Renal pelvis (tissue), 4 donors: ENCODE data around the gene CELF1. TPM values are rescaled to one million over a fixed set of nuclear protein-coding genes. Genes with fewer than 3 reads are reported as not detected.
"Not testable (repeated sequence)": the region's sequence is repeated elsewhere in the genome, so short reads cannot be mapped to it uniquely, and the experiment has no call there.

Experiments
- DNase-seq: peaks from one replicate; pipeline ENCODE4 v3.0.0-alpha.2; 2013
- polyA plus RNA-seq, 3 donors: library from polyadenylated mRNA; unstranded; fragments of 120-200 nt; gene quantifications; one replicate each; pipeline ENCODE4 v1.2.1, GENCODE V29; 2013; ENCODE audit not compliant: insufficient read length in 3 of 3

The CELF1 gene
- polyA plus RNA-seq, 3 donors = 91.7 to 120 (median 119) TPM

- not testable (repeated sequence) for DNase-seq
Observed at GRCh38 chr11:47546274-47546673, 6.7 kb downstream of the CELF1 start.

GRCh38 chr11:47545298-47545697 lies 7.6 kb downstream of the CELF1 start:
- no peak for DNase-seq

GRCh38 chr11:47541070-47541469 lies 11.9 kb downstream of the CELF1 start:
- no peak for DNase-seq

GRCh38 chr11:47539681-47540039 lies 13.3 kb downstream of the CELF1 start:
- no peak for DNase-seq

- no peak for DNase-seq
Observed at GRCh38 chr11:47538741-47539565, 14.0 kb downstream of the CELF1 start.

- no peak for DNase-seq
Observed at GRCh38 chr11:47536915-47537314, 16.0 kb downstream of the CELF1 start.

- no peak for DNase-seq
Observed at GRCh38 chr11:47534704-47535251, 18.2 kb downstream of the CELF1 start.

- DNase-seq = no peak
Observed at GRCh38 chr11:47533690-47534151, 19.2 kb downstream of the CELF1 start.

GRCh38 chr11:47532597-47533213 lies 20.2 kb downstream of the CELF1 start:
- no peak for DNase-seq

GRCh38 chr11:47531666-47532065 lies 21.3 kb downstream of the CELF1 start:
- no peak for DNase-seq

- DNase-seq = not testable (repeated sequence)
Observed at GRCh38 chr11:47530721-47531120, 22.2 kb downstream of the CELF1 start.

GRCh38 chr11:47529951-47530350 lies 23.0 kb downstream of the CELF1 start:
- DNase-seq = no peak

GRCh38 chr11:47527186-47527585 lies 25.7 kb downstream of the CELF1 start:
- DNase-seq = no peak

GRCh38 chr11:47526032-47526431 lies 26.9 kb downstream of the CELF1 start:
- DNase-seq = not testable (repeated sequence)

- no peak for DNase-seq
Observed at GRCh38 chr11:47524291-47524874, 28.5 kb downstream of the CELF1 start.

GRCh38 chr11:47523490-47524225 lies 29.3 kb downstream of the CELF1 start:
- no peak for DNase-seq

- no peak for DNase-seq
Observed at GRCh38 chr11:47518212-47518964, 34.5 kb downstream of the CELF1 start.

- DNase-seq = no peak
Observed at GRCh38 chr11:47516984-47517853, 35.7 kb downstream of the CELF1 start.

- no peak for DNase-seq
Observed at GRCh38 chr11:47516155-47516554, 36.8 kb downstream of the CELF1 start.
